WERI-Rb-1 (cell line): Measurements from ENCODE around the gene RCL1.

Experiments
- DNase-seq: peaks from one replicate; pipeline ENCODE4 v3.0.0-alpha.2; 2020
- H3K27ac ChIP-seq: fragments of 250-450 bp; sonication (Bioruptor Pico); 2 replicates; pipeline ENCODE4 v1.5.1; 2020; ENCODE audit warnings: mild to moderate bottlenecking, moderate library complexity
- H3K27me3 ChIP-seq: fragments of 250-450 bp; sonication (Bioruptor Pico); 2 replicates; pipeline ENCODE4 v1.5.1; 2021; ENCODE audit warnings: mild to moderate bottlenecking, low read depth, moderate library complexity; ENCODE audit not compliant: insufficient read depth, severe bottlenecking
- H3K36me3 ChIP-seq: fragments of 250-450 bp; sonication (Bioruptor Pico); 2 replicates; pipeline ENCODE4 v1.5.1; 2020; ENCODE audit warnings: mild to moderate bottlenecking, moderate library complexity
- H3K4me3 ChIP-seq: 2 replicates; pipeline ENCODE4 v1.5.1; 2011; ENCODE audit warnings: low read depth, mild to moderate bottlenecking, control low read depth, low read length
- H3K9me3 ChIP-seq: fragments of 250-450 bp; sonication (Bioruptor Pico); 2 replicates; pipeline ENCODE4 v1.5.1; 2021; ENCODE audit warnings: mild to moderate bottlenecking, moderate library complexity; ENCODE audit not compliant: severe bottlenecking
- CTCF ChIP-seq: IDR thresholded peaks from 2 replicates; pipeline ENCODE4 v1.5.1; 2011; ENCODE audit warnings: low read depth, mild to moderate bottlenecking, control low read depth, inconsistent platforms, low read length

The RCL1 gene

GRCh38 chr9:4831119-4831518 lies 38.4 kb downstream of the RCL1 start:
- Histone ChIP-seq H3K27ac (no peak overlapping the region), H3K4me3 (no peak overlapping the region), H3K27me3 (no peaks in the 10 kb centered on the region), H3K36me3 (peaks cover 6% of the 10 kb centered on the region), H3K9me3 (no peaks in the 10 kb centered on the region)
- no peak for DNase-seq
- no peak for TF ChIP-seq CTCF

GRCh38 chr9:4831944-4832343 lies 39.2 kb downstream of the RCL1 start:
- no peak for DNase-seq
- Histone ChIP-seq H3K9me3 (no peaks in the 10 kb centered on the region), H3K27me3 (no peaks in the 10 kb centered on the region), H3K36me3 (peaks cover 6% of the 10 kb centered on the region), H3K27ac (no peak overlapping the region), H3K4me3 (no peak overlapping the region)
- no peak for TF ChIP-seq CTCF

GRCh38 chr9:4832786-4833579 lies 40.2 kb downstream of the RCL1 start:
- Histone ChIP-seq H3K9me3 (no peaks in the 10 kb centered on the region), H3K36me3 (peaks cover 6% of the 10 kb centered on the region), H3K27me3 (no peaks in the 10 kb centered on the region), H3K27ac (no peak overlapping the region), H3K4me3 (no peak overlapping the region)
- no peak for DNase-seq
- no peak for TF ChIP-seq CTCF

GRCh38 chr9:4833781-4834560 lies 41.2 kb downstream of the RCL1 start:
- no peaks in the 10 kb centered on the region for H3K27me3 ChIP-seq
- no peak overlapping the region for H3K4me3 ChIP-seq
- DNase-seq = no peak
- no peaks in the 10 kb centered on the region for H3K9me3 ChIP-seq
- H3K36me3 ChIP-seq = peaks cover 6% of the 10 kb centered on the region
- no peak for TF ChIP-seq CTCF
- H3K27ac ChIP-seq = no peak overlapping the region

- Histone ChIP-seq H3K9me3 (no peaks in the 10 kb centered on the region), H3K27ac (no peak overlapping the region), H3K27me3 (no peaks in the 10 kb centered on the region), H3K36me3 (peaks cover 8% of the 10 kb centered on the region), H3K4me3 (no peak overlapping the region)
- DNase-seq = no peak
- no peak for TF ChIP-seq CTCF
Observed at GRCh38 chr9:4836676-4837075, 43.9 kb downstream of the RCL1 start.
